ENCODE data around the gene ENPP4. TPM values are rescaled to one million over a fixed set of nuclear protein-coding genes. Genes with fewer than 3 reads are reported as not detected.
A peak's percentile ranks its signal among the peaks of the same experiment; 100 is the strongest.
"Not testable (repeated sequence)": the region's sequence is repeated elsewhere in the genome, so short reads cannot be mapped to it uniquely, and the experiment has no call there.

The ENPP4 gene
- total RNA-seq, 4 donors from 2014 or later, result 0.30 to 4.8 (median 2.0) TPM

DNA sequence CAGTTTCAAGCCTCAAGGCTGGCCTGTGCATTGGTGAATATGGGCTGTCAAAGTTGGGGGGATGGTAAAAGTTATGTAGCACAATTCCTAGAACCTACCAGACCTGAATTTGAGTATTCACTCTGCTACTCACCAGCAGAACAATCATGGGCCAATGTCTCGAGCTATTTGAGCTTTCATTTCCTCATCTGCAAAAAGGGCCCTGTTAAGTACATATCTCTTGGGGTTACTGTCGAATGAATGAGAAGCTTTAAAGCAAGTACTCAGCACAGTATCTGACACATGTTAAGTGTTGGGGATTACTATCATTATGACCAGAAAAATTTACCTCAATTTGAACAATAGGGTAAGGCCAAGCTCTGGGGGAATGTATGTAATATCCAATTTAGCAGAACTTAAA, 13.5 kb upstream of the ENPP4 start:
- no peak overlapping the region for H3K27ac ChIP-seq
- WGBS, 2 donors, result 44 to 60% methylated on average over 2 of the region's 2 CpGs
- TF ChIP-seq, protein P1, sequence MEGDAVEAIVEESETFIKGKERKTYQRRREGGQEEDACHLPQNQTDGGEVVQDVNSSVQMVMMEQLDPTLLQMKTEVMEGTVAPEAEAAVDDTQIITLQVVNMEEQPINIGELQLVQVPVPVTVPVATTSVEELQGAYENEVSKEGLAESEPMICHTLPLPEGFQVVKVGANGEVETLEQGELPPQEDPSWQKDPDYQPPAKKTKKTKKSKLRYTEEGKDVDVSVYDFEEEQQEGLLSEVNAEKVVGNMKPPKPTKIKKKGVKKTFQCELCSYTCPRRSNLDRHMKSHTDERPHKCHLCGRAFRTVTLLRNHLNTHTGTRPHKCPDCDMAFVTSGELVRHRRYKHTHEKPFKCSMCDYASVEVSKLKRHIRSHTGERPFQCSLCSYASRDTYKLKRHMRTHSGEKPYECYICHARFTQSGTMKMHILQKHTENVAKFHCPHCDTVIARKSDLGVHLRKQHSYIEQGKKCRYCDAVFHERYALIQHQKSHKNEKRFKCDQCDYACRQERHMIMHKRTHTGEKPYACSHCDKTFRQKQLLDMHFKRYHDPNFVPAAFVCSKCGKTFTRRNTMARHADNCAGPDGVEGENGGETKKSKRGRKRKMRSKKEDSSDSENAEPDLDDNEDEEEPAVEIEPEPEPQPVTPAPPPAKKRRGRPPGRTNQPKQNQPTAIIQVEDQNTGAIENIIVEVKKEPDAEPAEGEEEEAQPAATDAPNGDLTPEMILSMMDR (IDR thresholded peaks at IDR 0.05), result no peak
- no peak for TF ChIP-seq POLR2A (IDR thresholded peaks at IDR 0.05)
- intact Hi-C loops (cut with DNase I), result no loop called here
- H3K4me1 ChIP-seq, result no peaks in the 10 kb centered on the region
- no peaks in the 10 kb centered on the region for H3K36me3 ChIP-seq
- no peak overlapping the region for H3K4me3 ChIP-seq
- DNase-seq, result no peak
- no peaks in the 10 kb centered on the region for H3K9me3 ChIP-seq
- H3K27me3 ChIP-seq, result no peaks in the 10 kb centered on the region

DNA sequence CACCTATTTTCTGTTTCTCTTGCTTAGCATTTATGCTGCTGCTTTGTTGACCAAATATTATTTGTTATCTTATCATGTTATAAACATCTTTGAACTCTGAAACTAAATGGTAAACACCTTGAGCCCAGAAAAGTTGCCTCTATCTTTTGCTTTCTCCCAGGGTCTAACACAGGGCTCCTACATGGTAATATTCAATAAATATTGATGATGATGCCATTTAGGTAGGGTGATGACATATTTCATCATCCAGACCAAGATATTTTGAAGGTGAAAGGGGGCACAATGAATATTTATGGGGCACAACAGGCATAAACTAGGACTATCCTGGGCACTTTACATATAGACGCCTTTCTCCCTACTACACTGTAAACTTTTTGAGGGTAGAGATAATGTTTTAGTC, 11.6 kb upstream of the ENPP4 start:
- TF ChIP-seq, protein P1 (IDR thresholded peaks at IDR 0.05), result no peak
- no peak for TF ChIP-seq POLR2A (IDR thresholded peaks at IDR 0.05)
- DNase-seq, result no peak
- Histone ChIP-seq H3K9me3 (no peaks in the 10 kb centered on the region), H3K4me3 (no peak overlapping the region), H3K27me3 (no peaks in the 10 kb centered on the region), H3K36me3 (no peaks in the 10 kb centered on the region), H3K4me1 (no peaks in the 10 kb centered on the region), H3K27ac (no peak overlapping the region)
- intact Hi-C loops (cut with DNase I), result no loop called here
- WGBS, 2 donors, result 86 to 89% methylated on average over 1 of the region's 1 CpG

DNA sequence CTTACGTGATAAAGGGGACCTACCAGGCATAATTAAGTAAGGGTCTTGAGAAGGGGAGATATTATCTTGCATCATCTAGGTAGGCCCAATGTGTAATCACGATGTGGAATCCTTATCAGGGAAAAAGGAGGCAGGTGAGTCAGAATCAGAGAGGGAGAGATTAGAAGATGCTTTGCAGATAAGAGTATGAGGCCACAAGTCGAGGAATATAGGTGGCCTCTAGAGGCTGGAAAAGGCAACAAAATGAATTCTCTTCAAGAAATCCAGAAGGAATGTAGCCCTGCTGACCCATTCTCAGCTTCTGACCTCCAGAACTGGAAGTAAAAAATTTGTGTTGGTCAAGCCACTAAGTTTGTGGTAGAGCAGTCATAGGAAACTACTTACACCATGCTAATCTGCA, 11.0 kb upstream of the ENPP4 start:
- H3K4me1 ChIP-seq, result no peaks in the 10 kb centered on the region
- no peak for DNase-seq
- H3K27me3 ChIP-seq, result no peaks in the 10 kb centered on the region
- WGBS, 2 donors, result 73 to 92% methylated on average over 3 of the region's 3 CpGs
- H3K4me3 ChIP-seq, result no peak overlapping the region
- intact Hi-C loops (cut with DNase I), result no loop called here
- no peaks in the 10 kb centered on the region for H3K9me3 ChIP-seq
- TF ChIP-seq POLR2A (IDR thresholded peaks at IDR 0.05), result no peak
- TF ChIP-seq, protein P1 (IDR thresholded peaks at IDR 0.05), result no peak
- H3K27ac ChIP-seq, result no peak overlapping the region
- H3K36me3 ChIP-seq, result no peaks in the 10 kb centered on the region

DNA sequence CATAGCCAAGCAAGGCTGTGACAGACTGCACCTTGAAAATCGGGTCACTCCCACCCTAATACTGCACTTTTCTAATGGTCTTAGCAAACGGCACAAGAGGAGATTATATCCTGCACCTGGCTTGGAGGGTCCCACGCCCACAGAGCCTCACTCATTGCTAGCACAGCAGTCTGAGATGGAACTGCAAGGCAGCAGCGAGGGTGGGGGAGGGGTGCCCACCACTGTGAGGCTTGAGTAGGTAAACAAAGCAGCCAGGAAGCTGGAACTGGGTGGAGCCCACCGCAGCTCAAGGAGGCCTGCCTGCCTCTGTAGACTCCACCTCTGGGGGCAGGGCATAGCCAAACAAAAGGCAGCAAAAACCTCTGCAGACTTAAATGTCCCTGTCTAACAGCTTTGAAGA, 10.1 kb upstream of the ENPP4 start:
- H3K36me3 ChIP-seq; H3K4me3 ChIP-seq; H3K27me3 ChIP-seq; H3K9me3 ChIP-seq; DNase-seq; H3K27ac ChIP-seq; H3K4me1 ChIP-seq; intact Hi-C loops (cut with DNase I): not testable (repeated sequence)
- 39 to 71% methylated on average over 1 to 4 of the region's 5 CpGs for WGBS, 2 donors

DNA sequence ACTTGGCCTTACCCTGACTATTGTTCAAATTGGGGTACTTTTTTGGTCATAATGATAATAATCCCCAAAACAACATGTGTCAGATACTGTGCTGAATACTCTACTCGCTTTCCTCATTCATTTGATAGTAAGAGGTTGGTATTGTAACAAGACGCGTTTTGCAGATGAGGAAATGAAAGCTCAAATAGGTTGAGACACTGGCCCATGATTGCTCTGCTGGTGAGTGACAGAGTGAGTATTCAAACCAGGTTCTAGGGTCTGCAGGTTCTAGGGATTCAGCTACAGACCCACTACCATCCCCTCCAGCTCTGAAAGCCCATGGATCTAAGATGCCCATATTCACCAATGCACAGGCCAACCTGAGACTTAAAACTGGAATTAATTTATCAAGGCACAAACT, 1.3 kb upstream of the ENPP4 start:
- DNase-seq, result no peak
- Histone ChIP-seq H3K4me3 (peak overlapping the region in 1 of 4 donors; percentile 74), H3K27ac (no peak overlapping the region), H3K9me3 (no peaks in the 10 kb centered on the region), H3K4me1 (peaks cover 0 to 31% (median 6%) of the 10 kb centered on the region in 3 donors), H3K27me3 (peaks cover 0 to 13% (median 0%) of the 10 kb centered on the region in 4 donors), H3K36me3 (no peaks in the 10 kb centered on the region)
- TF ChIP-seq POLR2A (IDR thresholded peaks at IDR 0.05), result no peak
- TF ChIP-seq, protein P1 (IDR thresholded peaks at IDR 0.05), result no peak
- 59 to 84% methylated on average over 3 of the region's 3 CpGs for WGBS, 2 donors
- intact Hi-C loops (cut with DNase I), result no loop called here

DNA sequence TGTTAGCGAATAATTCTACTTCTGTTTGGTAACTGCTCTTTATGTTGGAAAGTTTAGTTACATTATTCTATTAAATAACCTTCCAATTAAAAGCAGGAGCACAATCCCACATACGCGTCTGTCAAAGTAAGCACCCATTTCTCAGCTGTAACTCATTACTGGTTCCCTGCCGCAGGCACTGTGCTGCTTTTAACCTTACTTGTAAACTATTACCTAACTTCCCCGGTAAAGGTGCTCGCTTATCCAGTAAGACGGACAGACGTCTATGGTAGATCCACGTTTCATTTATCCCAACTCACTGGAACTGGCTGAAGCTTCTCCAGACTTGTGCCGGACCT, 529 bp upstream of the ENPP4 start:
- Histone ChIP-seq H3K9me3 (no peaks in the 10 kb centered on the region), H3K4me1 (peaks cover 0 to 31% (median 6%) of the 10 kb centered on the region in 3 donors), H3K27ac (peak overlapping the region in 3 of 4 donors; percentile 59 to 76 (median 71)), H3K27me3 (peaks cover 0 to 13% (median 0%) of the 10 kb centered on the region in 4 donors), H3K4me3 (peak overlapping the region; percentile 40 to 77 (median 73)), H3K36me3 (no peaks in the 10 kb centered on the region)
- no peak for DNase-seq
- intact Hi-C loops (cut with DNase I), result no loop called here
- TF ChIP-seq, protein P1 (IDR thresholded peaks at IDR 0.05), result no peak
- TF ChIP-seq POLR2A (IDR thresholded peaks at IDR 0.05), result no peak
- WGBS, 2 donors, result 5 to 8% methylated on average over 10 of the region's 10 CpGs
